Measurements from ENCODE around the gene TYK2. TPM values are rescaled to one million over a fixed set of nuclear protein-coding genes. Genes with fewer than 3 reads are reported as not detected.

TYK2 gene
- 100 to 1,000 TPM; 138 to 531 (median 246) TPM for total RNA-seq

GRCh38 chr19:10380313-10381102, at the start of gene TYK2:
TSS of gene TYK2 (minus strand) at chr19:10380572. CDS start at chr19:10378406, 2,166 bp downstream.
- no peaks in the 10 kb centered on the region for H3K9me3 ChIP-seq
- peak; percentile 97 to 99 (median 98) for DNase-seq
- TF ChIP-seq CTCF (IDR thresholded peaks at IDR 0.05) (no peak), POLR2A (IDR thresholded peaks at IDR 0.05) (peak; percentile 63 to 65)
- peak within 1 kb of the TSS; percentile 78 to 100 (median 90) for H3K4me3 ChIP-seq
- peaks cover 0 to 10% (median 0%) of the 10 kb centered on the region in 3 donors for H3K36me3 ChIP-seq
- peaks cover 0 to 12% (median 7%) of the 10 kb centered on the region in 4 donors for H3K4me1 ChIP-seq
- peak within 1 kb of the TSS; percentile 84 to 93 (median 86) for H3K27ac ChIP-seq
- H3K27me3 ChIP-seq: no peaks in the 10 kb centered on the region

GRCh38 chr19:10428996-10429381, 48.6 kb upstream of the TYK2 start:
- H3K27me3 ChIP-seq: peaks cover 0 to 10% of the 10 kb centered on the region in 2 donors
- H3K4me1 ChIP-seq: peaks cover 3 to 38% (median 37%) of the 10 kb centered on the region in 4 donors

GRCh38 chr19:10427169-10427568, 46.8 kb upstream of the TYK2 start:
- H3K4me3 ChIP-seq: no peak overlapping the region
- DNase-seq: no peak
- no peaks in the 10 kb centered on the region for H3K36me3 ChIP-seq
- H3K27me3 ChIP-seq: peaks cover 0 to 15% of the 10 kb centered on the region in 2 donors
- no peak for TF ChIP-seq CTCF (IDR thresholded peaks at IDR 0.05)
- no peak for TF ChIP-seq POLR2A (IDR thresholded peaks at IDR 0.05)
- peaks cover 3 to 37% (median 35%) of the 10 kb centered on the region in 4 donors for H3K4me1 ChIP-seq
- H3K9me3 ChIP-seq: no peaks in the 10 kb centered on the region
- peak overlapping the region in 2 of 4 donors; percentile 46 to 64 for H3K27ac ChIP-seq

More at GRCh38 chr19:10428996-10429381, 48.6 kb upstream of the TYK2 start:
- Histone ChIP-seq H3K4me3 (no peak overlapping the region), H3K36me3 (no peaks in the 10 kb centered on the region), H3K27ac (peak overlapping the region in 2 of 4 donors; percentile 24 to 64), H3K9me3 (no peaks in the 10 kb centered on the region)
- TF ChIP-seq CTCF (IDR thresholded peaks at IDR 0.05): no peak
- TF ChIP-seq POLR2A (IDR thresholded peaks at IDR 0.05): no peak
- DNase-seq: no peak

DNA sequence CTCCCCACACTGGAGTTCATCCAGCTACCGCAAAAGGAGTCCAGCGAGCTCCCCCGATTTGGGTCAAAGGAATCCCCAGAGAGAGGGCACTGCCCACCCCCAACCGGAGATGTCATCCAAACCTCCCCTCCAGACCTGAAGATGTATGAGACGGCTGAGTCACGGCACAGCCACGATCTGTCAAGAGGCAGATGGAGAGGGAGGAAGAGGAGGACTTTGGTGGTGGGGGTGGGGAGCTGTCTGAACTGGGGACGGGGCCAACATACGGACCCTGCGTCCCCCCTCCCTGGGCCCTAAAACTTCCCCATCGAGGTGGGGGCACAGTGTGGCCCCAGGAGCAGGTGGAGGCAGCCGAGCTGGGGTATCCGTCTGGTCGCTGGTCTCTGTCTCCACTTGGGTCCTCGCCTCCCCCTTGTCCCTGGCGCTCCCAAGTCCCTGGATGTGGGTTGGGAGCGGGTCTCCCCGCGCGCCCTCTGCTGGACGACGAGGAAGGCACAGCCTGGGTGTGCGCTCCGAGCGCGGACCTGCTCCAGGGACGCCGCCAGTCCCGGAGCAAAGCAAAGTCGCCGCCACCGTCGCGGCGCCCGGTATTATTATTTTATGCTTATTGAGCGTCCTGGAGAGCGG, 43.8 kb upstream of the TYK2 start:
- peaks cover 0 to 49% (median 44%) of the 10 kb centered on the region in 4 donors for H3K4me1 ChIP-seq
- H3K27me3 ChIP-seq: peaks cover 0 to 44% of the 10 kb centered on the region in 2 donors
- peak; percentile 70 to 88 (median 88) for DNase-seq
- H3K4me3 ChIP-seq: peak overlapping the region; percentile 17 to 43 (median 36)
- no peaks in the 10 kb centered on the region for H3K36me3 ChIP-seq
- H3K9me3 ChIP-seq: no peaks in the 10 kb centered on the region
- TF ChIP-seq POLR2A (IDR thresholded peaks at IDR 0.05) (no peak), CTCF (IDR thresholded peaks at IDR 0.05) (peak; percentile 68 to 94 (median 78))
- H3K27ac ChIP-seq: peak overlapping the region; percentile 0 to 69 (median 52)

GRCh38 chr19:10422846-10423245, 42.5 kb upstream of the TYK2 start:
- peaks cover 0 to 57% of the 10 kb centered on the region in 2 donors for H3K27me3 ChIP-seq

More at GRCh38 chr19:10422846-10423245, 42.5 kb upstream of the TYK2 start:
- no peak for TF ChIP-seq CTCF (IDR thresholded peaks at IDR 0.05)
- no peak for TF ChIP-seq POLR2A (IDR thresholded peaks at IDR 0.05)
- no peak overlapping the region for H3K4me3 ChIP-seq
- H3K36me3 ChIP-seq: no peaks in the 10 kb centered on the region
- H3K4me1 ChIP-seq: peaks cover 0 to 51% (median 46%) of the 10 kb centered on the region in 4 donors
- H3K9me3 ChIP-seq: no peaks in the 10 kb centered on the region
- H3K27ac ChIP-seq: no peak overlapping the region
- DNase-seq: no peak
